H54 (cell line): ENCODE measurements around the gene RRP1.

Experiments
- DNase-seq: peaks from one replicate; pipeline ENCODE4 v3.0.0; 2011; ENCODE audit warnings: low spot score, mixed read lengths; ENCODE audit not compliant: insufficient read length
- FAIRE-seq: peaks from 3 replicates; lab custom pipeline; 2011; peaks lifted over from hg19 to GRCh38; lab: Jason Lieb, UNC
- POLR2A ChIP-seq: IDR thresholded peaks from 2 replicates; pipeline ENCODE4 v1.6.1; 2011; ENCODE audit warnings: low read depth, mild to moderate bottlenecking, low read length

Gene RRP1

GRCh38 chr21:43794311-43794710, 4.9 kb downstream of the RRP1 start:
- no peak for DNase-seq
- no peak for TF ChIP-seq POLR2A
- no peak for FAIRE-seq

GRCh38 chr21:43794857-43795256, 5.5 kb downstream of the RRP1 start:
- FAIRE-seq (no peak), DNase-seq (no peak)
- no peak for TF ChIP-seq POLR2A

DNA sequence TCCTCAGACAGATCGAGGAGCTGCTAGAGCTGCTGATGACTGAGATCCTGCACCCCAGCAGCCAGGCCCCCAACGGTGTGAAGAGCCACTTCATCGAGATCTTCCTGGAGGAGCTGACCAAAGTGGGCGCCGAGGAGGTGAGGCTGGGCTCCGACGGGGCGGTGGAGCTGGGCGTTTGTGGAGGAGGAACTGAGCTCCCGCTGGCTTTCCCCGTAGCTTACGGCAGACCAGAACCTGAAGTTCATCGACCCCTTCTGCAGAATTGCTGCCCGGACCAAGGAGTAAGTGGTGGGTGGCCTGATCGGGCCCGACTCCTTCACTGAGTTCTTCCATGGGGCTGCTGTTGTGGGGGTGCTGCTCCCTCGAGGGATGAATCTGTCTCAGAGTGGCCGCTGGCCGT, 8.0 kb downstream of the RRP1 start:
- DNase-seq (no peak), FAIRE-seq (no peak)
- TF ChIP-seq POLR2A = no peak

DNA sequence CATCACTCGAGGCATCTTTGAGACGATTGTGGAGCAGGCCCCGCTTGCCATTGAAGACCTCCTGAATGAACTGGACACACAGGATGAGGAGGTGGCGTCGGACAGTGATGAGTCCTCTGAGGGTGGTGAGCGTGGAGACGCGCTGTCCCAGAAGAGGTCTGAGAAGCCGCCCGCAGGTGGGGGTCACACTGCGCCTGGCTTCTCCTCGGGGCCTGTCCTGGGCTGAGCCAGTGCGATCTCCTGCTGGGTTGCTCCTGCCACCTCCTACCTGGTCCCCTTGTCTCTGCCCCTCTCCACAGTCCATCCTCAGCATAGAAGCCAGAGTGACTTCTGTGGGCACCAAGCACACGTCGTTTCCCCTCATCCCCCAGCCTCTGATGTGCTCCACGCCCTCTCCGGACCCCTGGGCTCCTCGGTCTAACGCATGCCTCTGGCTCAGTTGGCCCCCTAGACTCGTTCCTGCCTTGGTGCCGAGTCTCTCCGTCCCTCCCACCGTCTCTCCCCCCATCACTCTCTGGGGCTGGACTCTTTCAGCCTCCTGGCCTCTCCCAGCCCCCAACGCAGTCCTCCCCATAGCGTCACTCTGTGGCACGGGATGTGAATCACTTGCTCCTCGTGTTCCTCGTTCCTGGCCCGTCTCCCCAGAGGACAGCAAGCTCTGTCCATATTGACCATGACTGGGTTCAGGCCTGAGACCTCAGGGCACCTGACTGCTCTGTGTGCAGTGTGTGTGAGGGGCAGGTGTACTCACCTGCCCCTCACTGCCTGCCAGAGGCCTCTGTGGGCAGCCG, 8.7 kb downstream of the RRP1 start:
- FAIRE-seq (no peak), DNase-seq (no peak)
- no peak for TF ChIP-seq POLR2A

DNA sequence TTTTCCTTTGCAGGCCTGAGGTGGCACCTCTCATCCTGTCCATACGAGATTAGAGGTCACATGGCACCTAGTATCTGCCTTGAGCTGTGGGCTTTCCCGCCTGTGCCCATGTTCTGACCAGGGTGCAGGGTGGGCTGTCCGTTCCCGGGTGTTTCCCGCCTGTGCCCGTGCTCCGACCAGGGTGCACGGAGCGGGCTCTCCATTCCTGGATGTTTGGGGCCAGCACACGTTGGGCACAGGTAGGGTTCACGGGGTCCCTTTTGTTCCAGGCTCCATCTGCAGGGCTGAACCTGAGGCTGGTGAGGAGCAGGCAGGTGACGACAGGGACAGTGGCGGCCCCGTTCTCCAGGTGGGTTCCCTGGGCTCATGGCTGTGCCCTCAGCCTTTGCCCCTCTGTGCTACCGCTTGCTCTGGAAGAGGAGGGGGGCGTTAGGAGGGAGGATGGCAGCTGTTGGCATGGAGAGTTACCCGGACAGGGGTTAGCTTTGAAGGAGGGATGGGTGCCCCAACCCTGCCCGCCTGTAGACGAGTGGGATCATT, 10.0 kb downstream of the RRP1 start:
- no peak for TF ChIP-seq POLR2A
- no peak for FAIRE-seq
- no peak for DNase-seq

DNA sequence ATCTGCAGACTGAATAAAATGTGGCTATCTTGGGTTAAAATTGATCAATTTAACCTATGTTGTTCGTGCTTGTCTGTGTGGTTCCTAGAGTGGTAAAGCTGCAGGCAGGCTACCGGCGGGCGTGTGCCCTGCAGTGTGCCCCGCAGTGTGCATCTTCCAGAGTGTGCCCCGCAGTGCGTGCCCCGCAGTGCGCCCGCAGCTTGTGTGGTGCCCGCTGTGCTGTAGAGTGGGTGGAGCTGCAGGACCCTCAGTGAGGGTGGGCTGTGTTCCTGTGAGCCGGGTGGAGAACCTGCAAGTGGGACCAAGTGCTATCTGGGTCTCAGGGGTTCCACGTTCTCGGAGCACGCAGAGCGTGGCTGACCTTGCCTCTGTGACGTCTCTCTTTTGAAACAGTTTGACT, 10.7 kb downstream of the RRP1 start:
- no peak for TF ChIP-seq POLR2A
- no peak for FAIRE-seq
- no peak for DNase-seq

DNA sequence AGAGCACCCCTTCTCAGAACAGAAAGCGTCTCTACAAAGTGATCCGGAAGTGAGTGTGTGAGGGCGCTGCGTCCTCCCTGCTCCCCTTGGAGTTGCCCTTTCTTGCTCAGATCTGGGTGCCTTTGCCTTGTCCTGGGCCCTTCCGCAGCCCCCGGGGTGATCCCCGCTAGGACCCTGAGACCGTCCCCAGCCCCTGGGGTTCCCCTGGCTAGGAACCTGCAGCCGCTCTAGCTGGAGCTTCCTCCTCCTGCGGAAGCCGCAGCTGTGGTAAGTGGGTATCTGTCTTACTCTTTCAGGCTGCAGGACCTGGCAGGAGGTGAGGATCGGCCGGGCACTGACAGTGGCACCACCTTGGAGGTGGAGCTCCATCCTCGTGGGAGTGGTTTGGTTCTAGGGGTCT, 11.2 kb downstream of the RRP1 start:
- FAIRE-seq = no peak
- no peak for TF ChIP-seq POLR2A
- DNase-seq = no peak

DNA sequence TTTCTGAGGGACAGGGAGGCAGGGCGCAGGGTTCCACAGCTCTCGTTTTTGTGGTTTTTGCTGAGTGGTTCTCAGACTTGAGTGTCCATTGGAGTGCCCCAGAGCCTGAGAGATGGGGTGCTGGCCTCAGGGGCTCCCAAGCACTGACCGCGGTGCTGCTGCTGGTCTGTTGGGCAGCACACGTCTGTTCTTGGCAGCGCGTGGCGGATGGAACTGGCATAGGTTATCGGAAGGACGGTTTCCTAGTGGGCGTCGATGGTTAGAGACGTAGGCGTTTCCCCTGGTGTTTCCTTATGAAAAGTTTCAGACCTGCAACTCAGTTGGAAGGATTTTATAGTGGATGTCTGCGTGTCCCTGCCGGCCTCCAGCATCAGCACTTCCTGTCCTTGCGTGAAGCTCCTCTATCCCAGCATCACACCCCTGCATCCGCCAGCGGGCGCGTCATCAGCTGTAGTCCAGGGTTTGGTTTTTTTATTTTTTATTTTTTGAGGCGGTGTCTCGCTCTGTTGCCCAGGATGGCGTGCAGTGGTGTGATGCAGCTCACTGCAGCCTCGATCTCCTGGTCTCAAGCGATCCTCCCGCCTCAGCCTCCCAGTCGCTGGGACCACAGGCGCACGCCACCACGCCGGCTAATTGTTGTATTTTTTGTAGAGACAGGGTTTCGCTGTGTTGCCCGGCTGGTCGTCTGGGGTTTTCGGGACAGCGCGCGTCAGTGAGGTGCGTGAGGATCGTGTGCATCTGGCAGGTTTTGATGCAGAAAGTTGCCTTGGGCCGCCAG, 11.8 kb downstream of the RRP1 start:
- FAIRE-seq (no peak), DNase-seq (no peak)
- no peak for TF ChIP-seq POLR2A

DNA sequence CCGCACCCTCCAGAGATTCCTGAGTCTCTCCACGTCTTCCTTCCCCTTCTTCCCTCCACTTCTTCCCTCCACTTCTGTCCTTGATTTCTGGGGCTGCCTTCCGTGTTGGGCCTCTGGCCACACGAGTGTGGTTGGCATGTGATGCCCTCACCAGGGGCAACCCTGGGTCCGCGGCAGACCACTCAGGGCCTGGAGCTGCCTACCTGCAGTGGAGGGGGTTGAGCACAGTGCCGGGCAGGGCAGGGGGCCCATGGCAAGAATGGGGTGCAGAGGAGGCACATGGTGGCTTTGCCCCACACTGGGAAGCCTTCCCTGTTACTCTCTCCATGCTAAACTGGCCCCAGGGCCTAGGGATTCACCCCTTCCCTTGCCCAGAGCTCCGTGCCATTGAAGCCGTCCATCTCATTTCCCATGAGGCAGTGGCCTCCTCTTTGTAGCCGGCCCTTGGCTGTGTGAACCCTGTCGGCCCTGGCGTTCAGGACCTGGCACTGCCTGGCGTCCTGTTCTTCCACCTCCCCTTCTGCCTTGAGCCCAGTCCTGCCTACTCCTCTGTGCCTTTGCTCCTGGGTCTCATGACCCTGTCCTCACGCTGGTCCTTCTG, 13.4 kb downstream of the RRP1 start:
- DNase-seq = no peak
- no peak for FAIRE-seq
- TF ChIP-seq POLR2A = no peak

DNA sequence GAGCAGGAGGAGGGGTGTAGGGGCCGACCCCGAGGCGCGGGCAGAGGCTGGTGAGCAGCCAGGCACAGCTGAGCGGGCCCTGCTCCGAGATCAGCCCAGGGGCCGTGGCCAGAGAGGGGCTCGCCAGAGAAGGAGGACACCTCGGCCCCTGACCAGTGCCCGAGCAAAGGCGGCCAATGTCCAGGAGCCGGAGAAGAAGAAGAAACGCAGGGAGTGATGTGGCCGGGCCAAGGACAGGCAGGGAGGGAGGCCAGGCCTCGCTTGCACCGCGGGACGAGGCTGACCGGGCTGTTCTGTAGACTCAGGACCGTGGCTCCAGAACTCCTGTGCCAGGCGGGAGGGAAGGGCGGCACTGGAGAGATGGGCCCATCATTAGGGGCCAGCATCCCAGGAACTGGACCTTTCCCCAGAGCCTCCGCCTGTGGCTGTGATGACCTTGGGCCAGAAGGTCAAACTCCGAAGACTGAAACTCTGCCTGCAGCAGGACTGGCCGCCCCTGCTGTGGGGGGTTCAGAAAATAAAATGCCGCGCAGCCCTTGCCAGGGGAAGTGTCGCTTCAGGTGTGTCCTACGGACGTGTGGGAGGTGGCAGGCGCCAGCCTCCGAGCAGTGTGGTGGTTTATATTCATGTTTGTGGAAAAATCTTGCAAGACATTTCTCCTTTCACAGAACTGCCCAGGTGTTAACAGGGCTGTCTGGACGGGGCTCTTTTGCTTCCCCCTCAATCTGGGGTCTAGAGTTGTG, 14.4 kb downstream of the RRP1 start:
- no peak for FAIRE-seq

GRCh38 chr21:43805275-43805800, 16.0 kb downstream of the RRP1 start:
- DNase-seq (no peak), FAIRE-seq (no peak)
- TF ChIP-seq POLR2A = no peak

More for the DNA sequence above, 14.4 kb downstream of the RRP1 start:
- TF ChIP-seq POLR2A = no peak
- no peak for DNase-seq

GRCh38 chr21:43806017-43806710, 16.8 kb downstream of the RRP1 start:
- no peak for TF ChIP-seq POLR2A
- no peak for FAIRE-seq
- no peak for DNase-seq

- DNase-seq = no peak
- FAIRE-seq = no peak
- no peak for TF ChIP-seq POLR2A
Observed at GRCh38 chr21:43808367-43808766, 19.0 kb downstream of the RRP1 start.
